Vagina (tissue), 2 donors: ENCODE measurements around the gene CUL4A.

Experiments
- CTCF ChIP-seq, 3 experiments: fragments of 450-650 bp in 2 of 3; fragments of 200-600 bp in 1 of 3; sonication (generic) in 1 of 3; IDR thresholded peaks; one replicate each; pipeline ENCODE4 v1.5.1; 2017 to 2019; ENCODE audit warnings: antibody characterized with exemption in 3 of 3, mild to moderate bottlenecking in 2 of 3, moderate library complexity in 2 of 3
- POLR2A ChIP-seq, 2 donors: fragments of 450-650 bp; IDR thresholded peaks; one replicate each; pipeline ENCODE4 v1.6.1; 2017; ENCODE audit warnings: antibody characterized with exemption in 2 of 2, mild to moderate bottlenecking in 2 of 2, moderate library complexity in 2 of 2

DNA sequence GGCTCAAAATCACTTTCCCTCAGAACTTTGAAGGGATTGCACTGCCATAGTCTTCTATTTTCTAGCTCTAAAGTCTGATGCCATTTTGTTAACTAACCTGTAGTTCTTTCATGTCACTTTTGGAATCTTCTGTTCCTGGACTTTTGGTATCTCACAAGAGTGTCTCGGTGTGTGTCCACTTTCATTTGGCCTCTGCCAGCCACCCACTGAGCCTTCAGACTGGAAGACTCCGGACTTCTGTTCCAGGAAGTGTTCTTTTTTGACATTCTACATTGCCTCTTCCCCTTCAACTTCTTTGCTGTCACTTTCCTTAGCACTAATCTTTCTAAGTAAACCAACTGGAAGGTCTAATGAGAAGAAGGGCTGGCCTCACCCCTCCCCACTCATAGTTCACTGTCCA, 62.6 kb downstream of the CUL4A start:
- TF ChIP-seq CTCF (IDR thresholded peaks at IDR 0.05) (no peak), POLR2A (IDR thresholded peaks at IDR 0.05) (no peak)
